GM23248 (cell line): Measurements from ENCODE around the gene ETFBKMT.

Experiments used
- EZH2 ChIP-seq: fragments of 200-600 bp; sonication (generic); IDR thresholded peaks from 2 replicates; pipeline ENCODE4 v1.6.1; 2018; ENCODE audit warnings: antibody characterized with exemption, mild to moderate bottlenecking; ENCODE audit not compliant: insufficient read depth, poor library complexity, severe bottlenecking
- EZH2phosphoT487 ChIP-seq: fragments of 200-600 bp; sonication (generic); IDR thresholded peaks from 2 replicates; pipeline ENCODE4 v1.6.1; 2018; ENCODE audit warnings: antibody characterized with exemption, moderate library complexity, mild to moderate bottlenecking, low read depth; ENCODE audit not compliant: insufficient read depth

- TF ChIP-seq EZH2: no peak
- TF ChIP-seq EZH2phosphoT487: no peak
Measured at GRCh38 chr12:31672521-31672920, 13.0 kb downstream of the ETFBKMT start.
